K562 (cell line): ENCODE results near the gene MBD6. TPM values are rescaled to one million over a fixed set of nuclear protein-coding genes. Genes with fewer than 3 reads are reported as not detected.

Source experiments
- MGA ChIP-seq: fragments of 450-650 bp; IDR thresholded peaks from 2 replicates; pipeline ENCODE4 v1.6.1; 2016; ENCODE audit warnings: mild to moderate bottlenecking, moderate library complexity
- PHB ChIP-seq: fragments of 250-450 bp; sonication (Bioruptor Pico); IDR thresholded peaks from 2 replicates; pipeline ENCODE4 v1.5.0; 2021
- polyA plus RNA-seq, 8 experiments: library from polyadenylated mRNA; depleted of rRNA in 4 of 8; stranded (reverse) in 5 of 8; unstranded in 3 of 8; fragments of >200 nt; fragmentation: Nextera tagmentation in 2 of 8; fragmentation: Illumina TruSeq in 1 of 8; extraction: Ambion mirVana in 2 of 8; extraction: Trizol in 1 of 8; gene quantifications; 2 replicates each; pipeline versions ENCODE4 v1.2.1 to v1.2.3, GENCODE V29; 2011 to 2014; ENCODE audit warnings: inconsistent platforms in 1 of 8, missing spikeins in 1 of 8
- total RNA-seq, 7 experiments: library from RNA; depleted of rRNA in 6 of 7; stranded (reverse); fragments of >200 nt in 6 of 7; fragmentation: Illumina TruSeq in 2 of 7; extraction: Trizol in 2 of 7; gene quantifications; 2 replicates each; pipeline versions ENCODE4 v1.2.1 to v1.2.3, GENCODE V29; 2011 to 2021; ENCODE audit warnings: low replicate concordance in 1 of 7
- TF ChIP-seq, protein P1 (sequence below): IDR thresholded peaks from 3 replicates; pipeline ENCODE4 v1.6.1; 2011; ENCODE audit warnings: borderline replicate concordance, mild to moderate bottlenecking; ENCODE audit not compliant: insufficient read length, insufficient read depth
- TF ChIP-seq, protein P2 (sequence below): fragments of 250-450 bp; sonication (Bioruptor Pico); IDR thresholded peaks from 2 replicates; pipeline ENCODE4 v1.4.0; 2020

Gene MBD6
- total and polyA plus RNA-seq, 9 of the 15 experiments (the other 6 are each of a cell fraction or from before 2014, with no cell fraction given): 2.0 to 54.8 (median 3.8) TPM

- TF ChIP-seq MGA (peak; percentile 97), PHB (CRISPR knock-in tag) (no peak)
- TF ChIP-seq, protein P1, sequence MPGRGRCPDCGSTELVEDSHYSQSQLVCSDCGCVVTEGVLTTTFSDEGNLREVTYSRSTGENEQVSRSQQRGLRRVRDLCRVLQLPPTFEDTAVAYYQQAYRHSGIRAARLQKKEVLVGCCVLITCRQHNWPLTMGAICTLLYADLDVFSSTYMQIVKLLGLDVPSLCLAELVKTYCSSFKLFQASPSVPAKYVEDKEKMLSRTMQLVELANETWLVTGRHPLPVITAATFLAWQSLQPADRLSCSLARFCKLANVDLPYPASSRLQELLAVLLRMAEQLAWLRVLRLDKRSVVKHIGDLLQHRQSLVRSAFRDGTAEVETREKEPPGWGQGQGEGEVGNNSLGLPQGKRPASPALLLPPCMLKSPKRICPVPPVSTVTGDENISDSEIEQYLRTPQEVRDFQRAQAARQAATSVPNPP: no peak
- TF ChIP-seq, protein P2, sequence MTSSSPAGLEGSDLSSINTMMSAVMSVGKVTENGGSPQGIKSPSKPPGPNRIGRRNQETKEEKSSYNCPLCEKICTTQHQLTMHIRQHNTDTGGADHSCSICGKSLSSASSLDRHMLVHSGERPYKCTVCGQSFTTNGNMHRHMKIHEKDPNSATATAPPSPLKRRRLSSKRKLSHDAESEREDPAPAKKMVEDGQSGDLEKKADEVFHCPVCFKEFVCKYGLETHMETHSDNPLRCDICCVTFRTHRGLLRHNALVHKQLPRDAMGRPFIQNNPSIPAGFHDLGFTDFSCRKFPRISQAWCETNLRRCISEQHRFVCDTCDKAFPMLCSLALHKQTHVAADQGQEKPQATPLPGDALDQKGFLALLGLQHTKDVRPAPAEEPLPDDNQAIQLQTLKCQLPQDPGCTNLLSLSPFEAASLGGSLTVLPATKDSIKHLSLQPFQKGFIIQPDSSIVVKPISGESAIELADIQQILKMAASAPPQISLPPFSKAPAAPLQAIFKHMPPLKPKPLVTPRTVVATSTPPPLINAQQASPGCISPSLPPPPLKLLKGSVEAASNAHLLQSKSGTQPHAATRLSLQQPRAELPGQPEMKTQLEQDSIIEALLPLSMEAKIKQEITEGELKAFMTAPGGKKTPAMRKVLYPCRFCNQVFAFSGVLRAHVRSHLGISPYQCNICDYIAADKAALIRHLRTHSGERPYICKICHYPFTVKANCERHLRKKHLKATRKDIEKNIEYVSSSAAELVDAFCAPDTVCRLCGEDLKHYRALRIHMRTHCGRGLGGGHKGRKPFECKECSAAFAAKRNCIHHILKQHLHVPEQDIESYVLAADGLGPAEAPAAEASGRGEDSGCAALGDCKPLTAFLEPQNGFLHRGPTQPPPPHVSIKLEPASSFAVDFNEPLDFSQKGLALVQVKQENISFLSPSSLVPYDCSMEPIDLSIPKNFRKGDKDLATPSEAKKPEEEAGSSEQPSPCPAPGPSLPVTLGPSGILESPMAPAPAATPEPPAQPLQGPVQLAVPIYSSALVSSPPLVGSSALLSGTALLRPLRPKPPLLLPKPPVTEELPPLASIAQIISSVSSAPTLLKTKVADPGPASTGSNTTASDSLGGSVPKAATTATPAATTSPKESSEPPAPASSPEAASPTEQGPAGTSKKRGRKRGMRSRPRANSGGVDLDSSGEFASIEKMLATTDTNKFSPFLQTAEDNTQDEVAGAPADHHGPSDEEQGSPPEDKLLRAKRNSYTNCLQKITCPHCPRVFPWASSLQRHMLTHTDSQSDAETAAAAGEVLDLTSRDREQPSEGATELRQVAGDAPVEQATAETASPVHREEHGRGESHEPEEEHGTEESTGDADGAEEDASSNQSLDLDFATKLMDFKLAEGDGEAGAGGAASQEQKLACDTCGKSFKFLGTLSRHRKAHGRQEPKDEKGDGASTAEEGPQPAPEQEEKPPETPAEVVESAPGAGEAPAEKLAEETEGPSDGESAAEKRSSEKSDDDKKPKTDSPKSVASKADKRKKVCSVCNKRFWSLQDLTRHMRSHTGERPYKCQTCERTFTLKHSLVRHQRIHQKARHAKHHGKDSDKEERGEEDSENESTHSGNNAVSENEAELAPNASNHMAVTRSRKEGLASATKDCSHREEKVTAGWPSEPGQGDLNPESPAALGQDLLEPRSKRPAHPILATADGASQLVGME: 0 out of 2 replicates have a peak, but pooled peaks have one; percentile 69
Observed at GRCh38 chr12:57539134-57539768, 16.6 kb downstream of the MBD6 start (continued).
